Heart left ventricle (tissue), 16 donors: ENCODE results near the gene TTLL5. TPM values are rescaled to one million over a fixed set of nuclear protein-coding genes. Genes with fewer than 3 reads are reported as not detected.
A peak's percentile ranks its signal among the peaks of the same experiment; 100 is the strongest.

Source experiments
- ATAC-seq, 4 donors: fragments of 200-7000 bp; cut with Tn5 transposase; one replicate each; pipeline ENCODE4 v1.9.1; 2020 to 2022; ENCODE audit warnings: moderate library complexity in 4 of 4, mild to moderate bottlenecking in 3 of 4, moderate number of reproducible peaks in 1 of 4
- DNase-seq, 5 donors: peaks; one replicate each; pipeline ENCODE4 v3.0.0-alpha.2; 2020
- H3K27ac ChIP-seq, 12 donors: fragments of 200-600 bp; sonication (generic) in 4 of 12; one replicate each; pipeline versions ENCODE4 v1.5.0 to v1.8.0; 2016 to 2022; ENCODE audit warnings: mild to moderate bottlenecking in 2 of 12
- H3K27me3 ChIP-seq, 9 donors: fragments of 200-600 bp; sonication (generic) in 2 of 9; one replicate each; pipeline versions ENCODE4 v1.5.1 to v1.8.0; 2016 to 2022; ENCODE audit warnings: mild to moderate bottlenecking in 3 of 9
- H3K36me3 ChIP-seq, 9 donors: fragments of 200-600 bp; sonication (generic) in 2 of 9; one replicate each; pipeline versions ENCODE4 v1.5.0 to v1.8.0; 2018 to 2022; ENCODE audit warnings: mild to moderate bottlenecking in 2 of 9
- H3K4me1 ChIP-seq, 12 donors: fragments of 200-600 bp; sonication (generic) in 4 of 12; one replicate each; pipeline versions ENCODE4 v1.5.0 to v1.8.0; 2016 to 2022; ENCODE audit warnings: mild to moderate bottlenecking in 3 of 12
- H3K4me3 ChIP-seq, 12 donors: fragments of 200-600 bp; sonication (generic) in 4 of 12; one replicate each; pipeline versions ENCODE4 v1.5.0 to v1.8.0; 2017 to 2022; ENCODE audit warnings: mild to moderate bottlenecking in 9 of 12, moderate library complexity in 4 of 12
- H3K9me3 ChIP-seq, 12 donors: fragments of 200-600 bp; sonication (generic) in 4 of 12; one replicate each; pipeline versions ENCODE4 v1.5.0 to v1.8.0; 2016 to 2022; ENCODE audit warnings: mild to moderate bottlenecking in 1 of 12
- CTCF ChIP-seq, 12 donors: fragments of 200-600 bp; sonication (generic) in 4 of 12; IDR thresholded peaks; one replicate each; pipeline versions ENCODE4 v1.5.0 to v1.8.0; 2018 to 2022; ENCODE audit warnings: antibody characterized with exemption in 12 of 12, mild to moderate bottlenecking in 5 of 12
- POLR2A ChIP-seq, 2 donors: fragments of 450-650 bp; IDR thresholded peaks; one replicate each; pipeline ENCODE4 v1.6.1; 2017; ENCODE audit warnings: antibody characterized with exemption in 2 of 2, mild to moderate bottlenecking in 2 of 2, moderate library complexity in 2 of 2
- WGBS, 4 donors: extraction: QIAGEN DNeasy Blood & Tissue Kit in 2 of 4; methylation state at CpG; one replicate each; pipeline versions ENCODE4 v1.1.5 to v1.1.7; 2013 to 2018; 5-methylcytosine and 5-hydroxymethylcytosine counted together
- intact Hi-C, 10 donors: fragments of 100-400 bp; cut with DNase I; formaldehyde crosslinking; loops; one replicate each; pipeline versions ENCODE4 v1.11.1 to v1.14.2; 2022
- polyA plus RNA-seq, 2 donors: library from polyadenylated mRNA; stranded (reverse); fragments of 200-250 nt; gene quantifications; one replicate each; pipeline ENCODE4 v1.2.3, GENCODE V29; 2013
- total RNA-seq, 9 donors: library from RNA; depleted of rRNA in 2 of 9; stranded (reverse); fragments of >200 nt in 2 of 9; fragmentation: NEBNext Ultra II Directional in 3 of 9; extraction: Animal tissue kit (Norgen Biotek cat#: 25700) in 3 of 9; gene quantifications; one replicate each; pipeline versions ENCODE4 v1.1.0 to v1.2.4, GENCODE V29; 2016 to 2023
- donor health status: ischemic (EF 13 %, LVEDD 7.1; RV severe dilation, severe dysfunction).
- donor health status: healthy with polysubstance abuse.
- donor health status: DM: no; HTN: yes; CAD: no.
- donor health status: DM: no; HTN: no; CAD: no.
- donor health status: ischemic (EF 25% LVEDD 6.9; RV normal size, moderate dysfunction).
- donor health status: ischemic (EF 25% LVEDD 5.7; RV mildly dilated, moderate dysfunction).
- donor health status: healthy.
- donor health status: DM: yes; HTN: yes; CAD: no.
- donor health status: ischemic (EF 35%, LVEDD 5.7; RV mildly dilated, moderate dysfunction).
- donor health status: nonischemic (EF 11% LVEDD 7.7; RV severe dilation, severe dysfunction).
- donor health status: DM: yes; HTN: yes; CAD: no.
- donor health status: PGD.
- donor health status: ischemic (EF 29% LVEDD 5.4; RV normal size, mild dysfunction).
- donor health status: nonischemic (EF 23%, LVEDD 6.1; RV moderate dilation, normal function).

Gene TTLL5
- total and polyA plus RNA-seq, 11 donors, result 6.2 to 24.6 (median 15.8) TPM

GRCh38 chr14:75886636-75887348 lies 225.7 kb downstream of the TTLL5 start:
- Histone ChIP-seq H3K27ac (peak overlapping the region in 1 of 12 donors; percentile 9), H3K4me3 (no peak overlapping the region), H3K4me1 (peaks cover 0 to 31% (median 0%) of the 10 kb centered on the region in 12 donors), H3K36me3 (peaks cover 0 to 8% (median 5%) of the 10 kb centered on the region in 9 donors), H3K27me3 (no peaks in the 10 kb centered on the region), H3K9me3 (no peaks in the 10 kb centered on the region)
- WGBS, 4 donors, result 80 to 85% (median 82%) methylated on average over 5 of the region's 5 CpGs
- DNase-seq (no peak), ATAC-seq (no peak)
- no peak for TF ChIP-seq POLR2A (IDR thresholded peaks at IDR 0.05)
- no peak for TF ChIP-seq CTCF (IDR thresholded peaks at IDR 0.05)
- intact Hi-C loops, result no loop called here

- H3K4me1 ChIP-seq, result peaks cover 0 to 27% (median 0%) of the 10 kb centered on the region in 12 donors
- no peak overlapping the region for H3K4me3 ChIP-seq
- H3K36me3 ChIP-seq, result peaks cover 0 to 3% (median 0%) of the 10 kb centered on the region in 9 donors
- 83 to 89% (median 85%) methylated on average over 2 of the region's 2 CpGs for WGBS, 4 donors
- DNase-seq (no peak), ATAC-seq (peak in 1 of 4 donors; percentile 41)
- H3K9me3 ChIP-seq, result no peaks in the 10 kb centered on the region
- no peaks in the 10 kb centered on the region for H3K27me3 ChIP-seq
- H3K27ac ChIP-seq, result peak overlapping the region in 4 of 12 donors; percentile 17 to 55 (median 46)
- intact Hi-C loops, result no loop called here
- no peak for TF ChIP-seq CTCF (IDR thresholded peaks at IDR 0.05)
- TF ChIP-seq POLR2A (IDR thresholded peaks at IDR 0.05), result no peak
Observed at GRCh38 chr14:75888945-75889344, 227.9 kb downstream of the TTLL5 start.

GRCh38 chr14:75896341-75896740 lies 235.3 kb downstream of the TTLL5 start:
- 63 to 69% (median 67%) methylated on average over 2 of the region's 2 CpGs for WGBS, 4 donors
- no peak for ATAC-seq
- no peaks in the 10 kb centered on the region for H3K36me3 ChIP-seq
- no peak for DNase-seq
- no peak for TF ChIP-seq POLR2A (IDR thresholded peaks at IDR 0.05)
- no peak for TF ChIP-seq CTCF (IDR thresholded peaks at IDR 0.05)
- H3K27ac ChIP-seq, result no peak overlapping the region
- peaks cover 0 to 4% (median 0%) of the 10 kb centered on the region in 12 donors for H3K4me1 ChIP-seq
- no peaks in the 10 kb centered on the region for H3K27me3 ChIP-seq
- intact Hi-C loops, result no loop called here
- no peaks in the 10 kb centered on the region for H3K9me3 ChIP-seq
- no peak overlapping the region for H3K4me3 ChIP-seq

- TF ChIP-seq POLR2A (IDR thresholded peaks at IDR 0.05) (no peak), CTCF (IDR thresholded peaks at IDR 0.05) (no peak)
- DNase-seq (no peak), ATAC-seq (no peak)
- no peak overlapping the region for H3K27ac ChIP-seq
- peaks cover 0 to 26% (median 7%) of the 10 kb centered on the region in 12 donors for H3K4me1 ChIP-seq
- H3K4me3 ChIP-seq, result no peak overlapping the region
- H3K36me3 ChIP-seq, result peaks cover 0 to 8% (median 0%) of the 10 kb centered on the region in 9 donors
- H3K9me3 ChIP-seq, result no peaks in the 10 kb centered on the region
- intact Hi-C loops, result loop anchor here in 8 of 10 donors (2.0 to 10.0 kb wide), 4 partner anchors 110 to 200 kb away; no protein-coding TSS in a partner anchor
- H3K27me3 ChIP-seq, result no peaks in the 10 kb centered on the region
- 91 to 95% (median 93%) methylated on average over 3 of the region's 3 CpGs for WGBS, 4 donors
Observed at GRCh38 chr14:75904311-75904710, 243.3 kb downstream of the TTLL5 start.
